NCI-H69 (cell line): Measurements from ENCODE around the gene SFN.
A peak's percentile ranks its signal among the peaks of the same experiment; 100 is the strongest.
"Not testable (repeated sequence)": the region's sequence is repeated elsewhere in the genome, so short reads cannot be mapped to it uniquely, and the experiment has no call there.

Experiments used
- DNase-seq: peaks from one replicate; lab custom pipeline; 2025; lab: John Stamatoyannopoulos, UW

The SFN gene

DNA sequence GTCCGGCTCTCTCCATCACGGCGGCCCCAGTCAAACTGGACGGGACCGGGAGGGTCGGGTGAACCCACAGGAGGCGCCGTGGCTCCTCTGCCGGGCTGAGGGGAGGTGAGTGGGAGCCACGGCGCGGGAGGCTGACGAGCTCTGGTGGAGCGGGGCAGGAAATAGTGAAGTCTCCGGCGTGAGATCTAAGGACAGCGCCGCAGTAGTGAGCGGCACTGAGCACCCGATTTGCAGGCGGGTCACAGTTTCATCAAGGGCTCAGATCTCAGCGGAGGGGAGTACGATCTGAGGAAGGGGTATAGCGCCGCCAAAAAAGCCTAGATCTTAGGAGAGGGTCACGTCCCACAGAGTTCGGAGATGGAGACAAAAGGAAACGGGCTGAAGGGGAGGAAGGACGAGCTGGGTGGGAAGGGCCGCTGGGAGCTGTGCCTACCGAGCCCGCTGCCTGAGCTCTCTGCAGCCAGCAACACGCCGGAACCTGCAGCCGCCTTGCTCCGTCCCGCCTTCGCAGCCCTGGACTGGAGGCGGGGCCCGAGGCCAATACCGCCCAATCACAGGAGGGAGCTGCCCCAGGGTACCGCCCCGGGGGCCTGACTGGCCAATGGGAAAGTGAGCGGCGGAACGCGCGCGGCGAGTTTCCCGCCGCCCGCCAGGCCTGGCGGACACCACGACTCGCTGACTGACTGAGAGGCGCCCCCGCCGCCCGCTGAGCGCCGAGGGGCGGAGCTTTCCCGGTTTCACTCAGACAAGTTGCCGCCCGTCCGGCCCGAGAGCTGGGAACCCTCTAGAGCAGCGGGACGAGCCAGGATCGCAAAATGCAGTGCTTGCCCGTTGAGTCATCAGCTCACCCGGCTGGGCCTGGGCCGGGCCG lies 1.9 kb downstream of the SFN start:
- DNase-seq, result peak; percentile 95

DNA sequence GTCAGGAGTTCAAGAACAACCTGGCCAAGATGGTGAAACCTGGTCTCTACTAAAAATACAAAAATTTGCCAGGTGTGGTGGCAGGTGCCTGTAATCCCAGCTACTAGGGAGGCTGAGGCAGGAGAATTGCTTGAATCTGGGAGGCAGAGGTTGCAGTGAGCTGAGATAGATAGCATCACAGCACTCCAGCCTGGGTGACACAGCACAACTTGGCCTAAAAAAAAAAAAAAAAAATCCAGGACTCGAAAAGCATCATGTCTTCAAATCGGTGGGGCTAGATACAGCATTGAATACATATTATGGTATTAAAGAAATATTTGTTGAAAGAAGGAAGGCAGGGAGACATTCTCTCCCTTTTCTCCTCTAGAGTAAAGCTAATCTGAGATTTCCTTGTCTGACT lies 10.1 kb downstream of the SFN start:
- not testable (repeated sequence) for DNase-seq

DNA sequence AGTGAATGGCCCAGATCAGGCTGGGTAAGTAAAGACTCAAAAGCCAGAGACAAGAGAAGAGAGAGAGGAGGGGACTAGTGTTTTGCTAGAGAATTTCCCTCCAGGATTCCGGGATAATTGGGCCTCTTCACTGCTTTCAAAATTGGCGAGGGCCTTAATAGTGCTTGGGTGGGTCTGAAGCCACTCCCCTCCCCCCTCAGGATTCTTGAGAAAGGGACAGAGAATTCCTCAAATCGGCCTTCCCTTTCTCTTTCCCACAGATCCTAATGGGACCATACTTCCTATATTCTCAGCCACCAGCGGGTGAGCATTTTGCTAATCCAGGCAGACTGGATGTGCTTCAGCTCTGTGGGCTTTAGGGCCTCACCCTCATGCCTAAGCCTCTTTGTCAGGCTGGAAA lies 11.9 kb downstream of the SFN start:
- no peak for DNase-seq

DNA sequence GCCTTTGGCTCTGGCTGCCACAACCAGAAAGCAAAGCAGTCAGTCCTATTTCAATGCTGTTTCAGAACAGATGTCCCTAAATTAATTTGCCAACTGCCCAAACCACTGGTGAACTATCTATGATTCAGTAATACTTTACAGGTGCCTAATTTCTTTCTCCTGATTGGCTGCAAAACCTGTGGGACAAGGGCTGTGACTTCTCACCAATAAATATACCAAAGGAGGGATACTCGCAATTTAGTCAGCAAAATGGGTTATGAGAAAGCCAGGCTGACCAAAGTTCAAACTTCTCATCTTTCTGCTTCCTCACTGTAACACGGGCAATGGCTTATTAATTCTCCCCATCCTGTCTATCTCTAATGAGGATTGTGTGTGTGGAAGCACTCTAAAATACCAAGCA lies 14.4 kb downstream of the SFN start:
- DNase-seq, result no peak

DNA sequence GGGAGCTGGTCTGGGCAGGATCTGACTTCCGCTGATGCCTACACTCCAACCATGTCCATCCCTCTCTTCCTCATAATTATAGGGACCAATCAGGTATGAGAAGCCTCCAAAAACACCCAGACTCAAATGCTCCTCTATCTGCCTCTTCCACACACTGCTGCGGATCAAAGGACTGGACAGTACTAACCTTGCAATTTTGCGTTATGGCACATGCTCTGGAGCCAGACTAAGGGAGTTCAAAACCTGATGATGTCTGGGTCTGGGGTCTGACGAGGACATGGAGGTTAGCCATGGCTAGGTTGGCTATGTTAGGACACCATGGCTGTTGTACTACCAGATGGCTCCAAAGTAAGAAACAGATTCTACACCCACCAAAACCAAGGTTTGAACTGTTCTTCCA lies 16.8 kb downstream of the SFN start:
- DNase-seq, result no peak

DNA sequence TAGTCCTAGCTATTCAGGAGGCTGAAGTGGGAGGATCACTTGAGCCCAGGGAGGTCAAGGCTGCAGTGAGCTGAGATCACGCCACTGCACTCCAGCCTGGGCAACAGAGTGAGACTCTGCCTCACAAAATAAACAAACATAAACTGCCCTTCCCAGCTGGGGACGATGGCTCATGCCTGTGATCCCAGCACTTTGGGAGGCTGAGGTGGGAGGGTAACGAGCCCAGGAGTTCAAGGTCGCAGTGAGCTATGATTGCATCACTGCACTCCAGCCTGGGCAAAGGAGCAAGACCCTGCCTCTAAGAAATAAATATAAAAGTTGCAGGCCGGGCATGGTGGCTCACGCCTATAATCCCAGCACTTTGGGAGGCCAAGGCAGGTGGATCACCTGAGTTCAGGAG lies 18.7 kb downstream of the SFN start:
- not testable (repeated sequence) for DNase-seq

DNA sequence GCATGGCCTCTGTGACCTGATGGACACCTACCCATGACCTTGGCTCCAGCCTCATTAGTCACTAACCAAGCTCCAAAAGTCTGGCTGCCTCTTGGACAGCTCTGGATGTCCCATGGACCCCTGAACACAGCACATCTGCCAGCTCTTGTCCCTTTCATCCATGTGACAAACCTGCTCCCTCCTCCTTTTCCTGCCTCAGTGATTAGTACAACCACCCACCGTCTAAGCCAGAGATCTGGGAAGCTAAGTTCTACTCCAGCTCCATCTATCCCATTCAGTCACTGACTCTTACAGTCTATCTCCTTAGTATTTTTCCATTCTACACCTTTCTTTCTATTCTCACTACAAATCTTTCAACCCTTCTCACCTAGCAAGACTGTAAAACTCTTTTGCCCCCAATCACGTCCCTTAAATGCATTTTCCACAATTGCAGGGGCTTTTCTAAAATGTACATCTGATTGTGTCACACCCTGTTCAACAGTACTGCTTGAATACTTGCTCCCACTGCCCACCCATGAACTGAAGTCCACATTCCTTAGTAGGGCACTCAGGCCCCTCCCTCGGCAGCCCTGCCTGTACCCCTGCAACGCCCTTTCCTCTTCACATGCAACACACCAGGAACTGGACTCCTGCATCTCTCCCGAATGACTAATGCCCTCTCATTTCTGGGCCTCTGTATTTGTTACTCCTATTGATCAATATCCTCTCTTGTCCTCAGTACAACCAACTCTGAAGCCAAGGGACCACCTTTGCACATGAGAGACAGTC lies 19.9 kb downstream of the SFN start:
- no peak for DNase-seq

DNA sequence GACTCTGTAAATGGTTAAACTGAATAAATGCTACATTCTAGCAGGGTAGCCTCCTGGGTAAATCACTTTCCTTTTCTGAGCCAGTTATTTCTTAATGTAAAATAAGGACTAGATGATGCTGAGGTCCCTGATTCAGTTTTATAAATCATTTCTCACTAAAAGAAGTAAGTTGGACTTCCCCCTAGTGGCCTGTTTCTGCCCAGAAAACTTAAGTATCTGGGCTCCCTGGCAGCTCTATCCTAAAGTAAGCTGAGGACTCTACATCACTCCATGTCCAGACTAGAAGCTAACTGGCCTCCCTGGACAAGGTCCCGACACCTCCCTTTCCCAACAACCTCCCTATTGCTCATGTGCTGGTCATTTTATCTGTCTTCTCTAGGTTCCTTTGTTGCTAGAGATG lies 24.2 kb downstream of the SFN start:
- peak; percentile 18 for DNase-seq

DNA sequence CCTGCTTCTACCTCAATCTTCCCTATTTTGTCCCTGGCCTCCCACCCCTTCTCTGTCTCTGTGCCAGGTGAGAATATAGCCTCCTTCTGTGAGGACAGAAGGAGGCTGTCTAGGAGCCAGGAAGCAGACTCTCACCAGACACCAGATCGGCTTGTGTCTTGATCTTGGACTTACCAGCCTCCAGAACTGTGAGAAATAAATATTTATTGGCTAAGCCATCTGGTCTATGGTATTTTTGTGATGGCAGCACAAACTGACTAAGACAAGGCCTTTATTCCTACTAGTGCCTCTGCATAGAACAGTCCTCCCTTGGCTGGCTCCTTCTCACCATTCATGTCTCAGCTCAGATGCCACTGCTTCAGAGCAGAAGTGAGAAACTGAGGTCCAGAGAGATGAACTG lies 25.3 kb downstream of the SFN start:
- DNase-seq, result no peak

DNA sequence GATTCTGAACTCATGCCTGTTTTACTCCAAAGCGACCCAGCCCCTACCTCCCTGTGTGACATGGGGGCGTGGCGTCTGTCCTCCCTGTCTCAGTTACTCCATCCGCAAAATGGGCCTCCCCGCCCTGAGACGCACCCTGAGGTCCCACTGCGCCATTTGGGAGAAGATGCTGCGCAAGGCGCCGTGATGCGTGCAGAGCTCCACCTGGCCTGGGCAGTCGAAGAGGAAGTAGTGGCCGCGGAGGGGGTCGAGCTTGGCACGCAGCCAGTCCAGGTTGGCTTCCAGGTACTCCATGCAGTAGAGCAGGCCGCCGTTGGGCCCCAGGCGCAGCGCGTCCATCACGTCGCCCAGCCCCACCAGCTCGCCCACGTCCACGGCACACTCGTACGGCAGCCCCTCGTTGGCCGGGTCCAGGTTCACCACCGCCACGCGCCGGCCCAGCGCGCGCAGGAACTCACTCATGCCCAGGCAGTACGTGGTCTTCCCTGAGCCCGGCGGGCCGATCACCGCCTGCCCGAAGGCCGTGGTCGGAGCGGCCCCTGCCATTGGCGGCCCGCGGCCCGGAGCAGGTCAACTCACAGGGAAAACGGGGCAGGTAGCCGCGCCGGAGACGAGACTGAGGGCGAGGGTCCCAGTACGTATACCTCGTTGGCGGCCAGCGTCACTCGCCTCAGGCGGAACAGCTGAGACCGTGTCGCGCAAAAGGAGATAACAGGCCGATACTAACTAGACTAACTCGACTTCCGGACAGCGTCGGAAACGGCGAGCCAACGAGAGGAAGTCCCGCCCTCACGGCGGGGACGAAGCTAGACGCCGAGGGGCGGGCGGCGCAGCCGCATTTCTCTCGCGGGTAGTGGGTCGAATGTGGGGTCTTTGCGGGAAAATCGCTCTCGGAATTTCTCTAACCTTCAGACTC lies 26.9 kb downstream of the SFN start, which contains the start of gene GPN2:
Gene GPN2, minus strand, starts transcription at position 733 of the 916 bp plus-strand sequence. Its CDS starts 187 bp downstream, at position 546.
- peak; percentile 85 for DNase-seq

DNA sequence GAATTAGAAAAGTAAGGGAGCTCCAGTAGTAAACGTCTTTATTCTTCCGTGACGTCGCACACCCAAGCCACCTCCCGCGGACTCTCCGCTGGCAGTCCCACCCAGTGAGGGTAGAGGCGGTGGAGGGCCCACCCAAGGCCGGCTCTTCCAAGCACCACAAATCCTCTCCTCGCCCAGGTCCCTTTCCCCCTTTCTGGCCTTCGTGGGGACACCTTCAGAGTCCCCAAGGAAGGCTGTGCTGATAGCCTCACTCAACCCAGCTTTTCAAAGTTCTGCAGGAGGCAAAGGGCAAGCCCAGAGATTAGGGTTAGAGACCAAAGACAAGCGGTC lies 27.5 kb downstream of the SFN start:
- no peak for DNase-seq

DNA sequence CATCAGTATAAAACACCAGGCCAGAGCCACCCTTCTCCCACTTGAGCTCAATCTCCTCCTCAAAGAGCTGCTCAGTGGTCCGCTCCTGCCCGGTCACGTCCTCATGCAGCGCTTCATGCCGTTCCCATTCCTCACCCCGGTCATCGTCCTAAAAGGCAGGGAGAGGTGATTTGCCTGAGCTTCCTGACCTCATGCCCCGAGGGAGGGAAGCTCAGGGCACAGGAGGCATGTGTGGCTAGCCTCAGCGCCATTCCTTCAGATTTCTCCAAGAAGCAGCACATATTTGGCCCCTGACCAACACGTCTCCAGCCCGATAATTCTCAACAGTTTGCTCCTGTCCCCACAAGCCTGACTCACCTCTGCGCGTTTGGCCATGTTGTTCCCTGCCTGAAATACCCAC lies 31.3 kb downstream of the SFN start:
- no peak for DNase-seq

DNA sequence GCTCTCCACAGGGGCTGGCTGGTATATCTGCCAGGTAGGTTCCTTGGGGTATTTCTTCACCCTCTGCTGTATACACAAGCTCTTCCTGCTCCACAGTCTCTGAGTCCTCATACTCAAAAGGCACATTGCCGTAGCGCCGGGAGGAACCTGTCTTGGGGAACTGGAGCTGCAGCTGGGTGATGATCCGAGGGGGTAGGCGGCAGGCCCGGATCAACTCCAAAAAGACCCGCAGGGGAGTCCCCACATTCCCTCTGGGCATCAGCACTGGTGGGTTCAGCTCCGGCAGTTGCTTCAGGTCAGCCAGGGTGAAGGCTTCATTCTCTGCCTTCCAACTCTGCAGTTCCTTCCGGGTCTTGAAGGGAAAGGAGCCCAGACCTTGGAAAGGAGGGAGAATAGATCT lies 34.4 kb downstream of the SFN start:
- no peak for DNase-seq

DNA sequence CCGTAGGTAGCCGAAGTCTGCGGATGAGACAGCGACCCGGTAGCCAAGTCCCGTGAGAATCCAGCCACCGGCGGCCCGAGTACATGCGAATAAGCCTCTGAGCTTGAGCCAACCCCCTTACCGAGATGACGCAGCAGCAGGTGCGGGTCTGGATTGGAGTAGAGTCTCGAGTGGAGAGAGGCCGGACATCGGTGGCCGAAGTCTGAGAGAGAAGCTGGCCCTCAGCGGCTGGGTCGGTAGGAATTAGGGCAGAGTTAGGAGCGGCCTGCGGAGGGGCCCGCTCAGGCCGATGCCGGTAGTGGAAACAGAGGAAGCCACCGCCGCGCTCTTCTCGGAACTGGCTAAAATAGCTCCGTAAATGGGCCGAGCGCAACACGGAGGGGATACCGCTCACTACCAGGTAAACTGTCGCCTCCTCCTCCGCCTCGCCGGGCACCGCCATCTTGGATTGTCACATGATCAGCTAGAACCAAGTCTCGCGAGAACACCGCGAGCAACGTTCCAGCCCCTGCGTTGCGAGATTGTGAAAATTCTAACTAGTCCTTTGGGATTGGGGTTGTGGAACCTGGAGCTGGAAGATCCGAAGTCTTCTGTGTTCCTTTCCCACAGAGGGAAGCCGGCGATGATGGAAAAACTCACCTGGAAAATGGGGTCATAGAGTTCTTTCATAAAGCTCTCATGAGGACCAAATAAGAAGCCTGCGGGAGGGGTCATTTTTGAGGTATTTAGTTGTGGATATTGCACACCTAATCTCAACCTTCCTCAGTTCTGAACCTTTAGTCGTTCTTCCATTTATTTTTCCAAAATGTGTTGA lies 37.3 kb downstream of the SFN start, which contains the start of gene GPATCH3:
Gene GPATCH3, minus strand, starts transcription at position 467 of the 814 bp plus-strand sequence. Its CDS starts 25 bp downstream, at position 442.
- DNase-seq, result peak; percentile 93

DNA sequence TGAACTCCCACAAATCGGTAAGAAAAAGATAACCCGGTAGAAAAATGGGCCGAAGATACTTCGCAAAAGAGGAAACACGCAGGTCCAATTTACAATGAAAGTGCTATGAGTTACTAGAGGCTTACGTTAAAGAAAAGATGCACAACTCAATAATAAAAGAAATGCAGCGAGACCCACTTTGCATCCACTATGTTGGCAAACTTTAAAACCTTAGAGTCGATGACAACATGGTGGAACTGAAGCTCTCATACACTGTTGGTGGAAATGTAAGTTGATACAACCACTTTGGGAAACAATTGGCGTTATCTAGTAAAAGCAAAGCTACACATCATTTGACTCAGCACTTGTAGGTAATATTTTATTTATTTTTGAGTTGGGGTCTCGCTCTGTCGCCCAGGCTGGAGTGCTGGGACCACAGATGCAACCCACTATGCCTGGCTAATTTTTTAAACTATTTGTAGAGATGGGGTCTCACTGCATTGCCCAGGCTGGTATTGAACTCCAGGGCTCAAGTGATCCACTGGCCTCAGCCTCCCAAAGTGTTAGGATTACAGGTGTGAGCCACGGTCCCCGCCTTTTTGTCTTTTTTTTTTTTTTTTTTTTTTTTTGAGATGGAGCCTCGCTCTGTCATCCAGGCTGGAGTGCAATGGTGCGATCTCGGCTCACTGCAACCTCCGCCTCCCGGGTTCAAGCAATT lies 38.0 kb downstream of the SFN start:
- DNase-seq, result no peak

DNA sequence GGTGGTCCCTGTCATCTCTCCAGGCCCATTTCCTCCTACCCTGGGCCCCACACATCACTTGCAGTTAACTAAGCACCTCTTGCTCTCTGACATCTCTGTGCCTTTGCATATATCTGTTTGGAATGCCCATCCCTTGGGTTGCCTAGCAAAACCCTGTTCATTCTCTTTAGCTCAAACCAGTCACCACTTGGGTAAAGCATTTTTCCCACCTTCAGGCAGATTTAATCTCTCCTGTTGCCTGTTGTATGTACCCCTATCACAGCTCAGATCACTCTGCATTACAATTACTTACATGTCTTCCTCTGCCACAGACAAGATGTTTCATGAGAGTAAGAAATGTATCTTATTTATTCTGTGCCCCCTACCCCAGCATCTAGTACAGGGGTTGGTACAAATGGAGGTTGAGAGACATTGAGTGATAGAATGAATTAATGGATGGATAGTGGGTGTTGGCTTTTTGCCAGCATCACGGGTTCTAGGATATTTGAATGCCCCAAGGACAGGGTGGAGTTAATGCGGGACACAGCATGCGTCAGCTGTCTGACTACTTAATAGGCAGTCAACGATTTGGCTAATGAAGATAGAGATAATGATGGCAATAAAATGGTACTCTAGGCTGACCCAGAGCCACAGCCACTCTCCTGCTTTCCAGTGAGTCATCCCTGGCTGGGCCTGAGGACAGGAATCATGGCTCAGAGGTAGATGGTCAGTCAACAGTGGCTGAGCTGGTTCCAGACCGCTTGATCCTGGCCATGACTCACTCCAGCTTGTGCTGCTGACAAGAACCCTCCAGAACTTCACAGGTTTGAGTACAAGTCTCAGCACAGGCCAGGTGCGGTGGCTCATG lies 44.3 kb downstream of the SFN start:
- peak; percentile 66 for DNase-seq

DNA sequence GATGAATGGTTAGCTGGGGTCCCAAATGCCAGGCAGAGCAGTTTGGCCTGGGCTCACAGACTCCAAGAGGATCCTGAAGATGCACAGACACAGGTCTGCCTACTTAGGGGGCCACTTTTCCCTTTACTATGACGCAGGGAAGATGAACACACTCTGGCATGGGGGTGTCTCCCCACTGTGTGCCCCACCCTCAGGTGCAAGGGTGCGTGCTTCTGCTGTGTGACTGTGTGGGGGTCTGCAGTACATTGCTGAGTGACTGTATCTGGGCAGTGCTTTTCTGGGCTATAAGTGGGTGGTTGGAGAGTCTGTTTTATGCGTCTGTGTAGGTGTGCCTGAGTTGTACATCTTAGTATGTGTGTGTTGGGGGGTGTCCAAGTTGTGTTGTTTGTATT lies 47.0 kb downstream of the SFN start:
- no peak for DNase-seq

DNA sequence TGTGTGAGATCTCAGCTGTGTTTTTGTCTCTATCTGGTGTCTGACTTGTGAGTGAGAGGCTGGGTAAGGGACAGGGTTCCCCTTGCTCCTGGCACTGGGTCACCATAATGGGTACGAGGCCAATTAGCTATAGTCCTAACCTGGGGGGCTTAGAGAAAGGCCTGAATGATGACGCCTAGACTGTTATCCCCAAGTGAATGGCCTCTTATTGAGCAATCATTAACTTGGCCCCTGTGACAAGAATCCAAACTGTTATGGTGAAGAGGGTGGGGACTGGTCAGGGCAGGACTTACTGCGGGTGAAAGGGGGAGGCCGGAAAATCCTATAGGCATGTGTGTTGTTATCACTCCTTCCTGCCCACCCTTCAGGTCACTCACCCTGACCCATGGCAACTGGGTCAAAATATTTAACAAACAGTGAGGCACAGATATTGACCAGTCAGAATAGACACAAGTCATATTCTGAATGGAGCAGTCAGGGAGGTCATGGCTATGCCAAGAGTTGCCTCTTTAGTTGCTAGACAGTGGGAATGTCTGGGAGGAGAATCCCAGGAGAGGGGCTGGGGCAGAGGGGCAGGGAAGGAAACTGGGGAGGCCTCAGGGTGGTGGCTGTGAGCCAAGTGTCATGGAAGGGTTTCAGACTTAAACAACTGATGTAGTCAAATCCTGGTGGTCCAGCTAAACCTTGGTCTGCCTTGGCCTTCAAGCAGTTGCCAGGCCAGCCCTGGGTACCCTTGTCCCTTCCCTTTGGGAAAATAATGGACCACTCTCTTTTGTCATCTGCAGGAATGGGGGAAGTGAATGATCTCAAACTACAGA lies 47.6 kb downstream of the SFN start:
- DNase-seq, result no peak
